Ishikawa (cell line): ENCODE data around the gene ST3GAL5.

Experiments
- CEBPB ChIP-seq: IDR thresholded peaks from 2 replicates; pipeline ENCODE4 v1.6.1; 2012
- CREB1 ChIP-seq: IDR thresholded peaks from 2 replicates; pipeline ENCODE4 v1.6.1; 2012; ENCODE audit warnings: low read depth
- EGR1 ChIP-seq: IDR thresholded peaks from 2 replicates; pipeline ENCODE4 v1.6.1; 2012
- EP300 ChIP-seq: IDR thresholded peaks from 2 replicates; pipeline ENCODE4 v1.6.1; 2012; ENCODE audit warnings: borderline replicate concordance
- FOXM1 ChIP-seq: IDR thresholded peaks from 2 replicates; pipeline ENCODE4 v1.6.1; 2012; ENCODE audit warnings: low read depth, borderline replicate concordance
- MAX ChIP-seq: IDR thresholded peaks from 2 replicates; pipeline ENCODE4 v1.6.1; 2012
- NFIC ChIP-seq: IDR thresholded peaks from 2 replicates; pipeline ENCODE4 v1.6.1; 2012
- RAD21 ChIP-seq: IDR thresholded peaks from 2 replicates; pipeline ENCODE4 v1.6.1; 2012; ENCODE audit warnings: low read depth
- REST ChIP-seq: IDR thresholded peaks from 2 replicates; pipeline ENCODE4 v1.6.1; 2012; ENCODE audit warnings: low read depth, mild to moderate bottlenecking
- TAF1 ChIP-seq: IDR thresholded peaks from 2 replicates; pipeline ENCODE4 v1.6.1; 2012; ENCODE audit warnings: low read depth, mild to moderate bottlenecking
- TCF12 ChIP-seq: IDR thresholded peaks from 2 replicates; pipeline ENCODE4 v1.6.1; 2012; ENCODE audit warnings: low read depth
- TEAD4 ChIP-seq: IDR thresholded peaks from 2 replicates; pipeline ENCODE4 v1.6.1; 2012
- USF1 ChIP-seq: IDR thresholded peaks from 2 replicates; pipeline ENCODE4 v1.6.1; 2012
- YY1 ChIP-seq: IDR thresholded peaks from 2 replicates; pipeline ENCODE4 v1.6.1; 2012; ENCODE audit warnings: low read depth
- ZBTB7A ChIP-seq: IDR thresholded peaks from 2 replicates; pipeline ENCODE4 v1.6.1; 2012; ENCODE audit warnings: low read depth

Gene ST3GAL5

GRCh38 chr2:85908506-85908905 lies 19.7 kb upstream of the ST3GAL5 start:
- no peak for TF ChIP-seq EGR1
- no peak for TF ChIP-seq RAD21
- no peak for TF ChIP-seq REST
- no peak for TF ChIP-seq USF1
- TF ChIP-seq FOXM1: no peak
- no peak for TF ChIP-seq EP300
- TF ChIP-seq TEAD4: no peak
- TF ChIP-seq ZBTB7A: no peak
- no peak for TF ChIP-seq MAX
- TF ChIP-seq TAF1: no peak
- no peak for TF ChIP-seq YY1
- no peak for TF ChIP-seq TCF12
- TF ChIP-seq NFIC: no peak
- TF ChIP-seq CREB1: no peak

GRCh38 chr2:85907671-85908157 lies 18.9 kb upstream of the ST3GAL5 start:
- TF ChIP-seq RAD21: no peak
- TF ChIP-seq YY1: no peak
- TF ChIP-seq MAX: no peak
- no peak for TF ChIP-seq FOXM1
- no peak for TF ChIP-seq NFIC
- no peak for TF ChIP-seq USF1
- no peak for TF ChIP-seq REST
- no peak for TF ChIP-seq TCF12
- TF ChIP-seq CEBPB: no peak
- no peak for TF ChIP-seq TEAD4
- TF ChIP-seq ZBTB7A: no peak
- no peak for TF ChIP-seq CREB1
- TF ChIP-seq EGR1: no peak

- TF ChIP-seq CREB1: no peak
- TF ChIP-seq RAD21: no peak
- TF ChIP-seq EGR1: no peak
- TF ChIP-seq CEBPB: no peak
- TF ChIP-seq YY1: no peak
- no peak for TF ChIP-seq TAF1
- TF ChIP-seq TEAD4: no peak
- no peak for TF ChIP-seq REST
- no peak for TF ChIP-seq NFIC
- no peak for TF ChIP-seq FOXM1
- TF ChIP-seq MAX: no peak
- no peak for TF ChIP-seq USF1
- no peak for TF ChIP-seq EP300
- TF ChIP-seq ZBTB7A: no peak
- TF ChIP-seq TCF12: no peak
Measured at GRCh38 chr2:85906748-85907147, 18.0 kb upstream of the ST3GAL5 start.

GRCh38 chr2:85905891-85906290 lies 17.1 kb upstream of the ST3GAL5 start:
- TF ChIP-seq TCF12: no peak
- no peak for TF ChIP-seq NFIC
- TF ChIP-seq FOXM1: no peak
- no peak for TF ChIP-seq EGR1
- TF ChIP-seq USF1: no peak
- TF ChIP-seq REST: no peak
- TF ChIP-seq EP300: no peak
- TF ChIP-seq RAD21: no peak
- no peak for TF ChIP-seq CREB1
- no peak for TF ChIP-seq ZBTB7A
- TF ChIP-seq MAX: no peak
- no peak for TF ChIP-seq CEBPB
- TF ChIP-seq YY1: no peak
- TF ChIP-seq TEAD4: no peak
